NCI-H1092 treated with DMSO at 0.1 percent for 48 hours (cell line): ENCODE measurements around the gene CNN2.
A peak's percentile ranks its signal among the peaks of the same experiment; 100 is the strongest.

ENCODE experiments used
- DNase-seq: peaks from one replicate; lab custom pipeline; 2025; lab: John Stamatoyannopoulos, UW

CNN2 gene

DNA sequence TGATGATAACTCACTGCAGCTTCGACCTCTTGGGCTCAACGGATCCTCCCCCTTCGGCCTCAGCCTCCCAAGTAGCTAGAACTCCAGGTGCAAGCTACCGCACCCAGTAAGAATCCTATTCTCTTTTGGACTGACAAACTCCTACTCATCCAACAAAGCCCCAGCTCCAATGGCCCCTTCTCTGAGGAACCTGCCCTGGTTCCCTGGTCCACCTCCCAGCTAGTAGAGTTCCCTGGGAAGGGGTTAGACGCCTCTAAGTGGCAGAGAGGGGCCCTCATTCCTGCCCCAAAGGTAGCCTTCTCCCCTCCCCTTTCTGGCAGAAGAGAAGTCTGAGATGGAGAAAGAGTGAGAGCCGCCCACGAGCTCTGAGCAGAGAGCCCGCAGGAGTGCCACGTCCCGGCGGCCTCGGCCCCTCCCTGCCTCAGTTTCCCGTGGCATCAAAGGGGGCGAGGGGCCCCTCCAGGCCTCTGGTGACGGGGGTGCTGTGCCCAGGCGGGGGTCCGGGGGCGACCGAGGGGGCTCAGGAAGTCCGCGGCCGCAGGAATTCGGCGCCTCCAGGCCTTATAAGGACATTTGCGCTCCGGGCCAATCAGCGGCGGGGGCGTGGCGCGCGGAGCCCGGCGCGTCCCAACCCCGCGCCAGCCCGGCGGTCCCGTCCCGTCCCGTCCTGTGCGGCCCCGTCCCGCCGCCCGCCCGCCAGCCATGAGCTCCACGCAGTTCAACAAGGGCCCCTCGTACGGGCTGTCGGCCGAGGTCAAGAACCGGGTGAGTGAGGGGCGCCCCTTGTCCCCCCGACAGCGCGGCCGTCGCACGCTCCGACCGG is at the start of gene CNN2:
Gene CNN2, plus strand, starts transcription at position 649 of the 823 bp plus-strand sequence. Its CDS starts 54 bp downstream, at position 703.
- DNase-seq = no peak

DNA sequence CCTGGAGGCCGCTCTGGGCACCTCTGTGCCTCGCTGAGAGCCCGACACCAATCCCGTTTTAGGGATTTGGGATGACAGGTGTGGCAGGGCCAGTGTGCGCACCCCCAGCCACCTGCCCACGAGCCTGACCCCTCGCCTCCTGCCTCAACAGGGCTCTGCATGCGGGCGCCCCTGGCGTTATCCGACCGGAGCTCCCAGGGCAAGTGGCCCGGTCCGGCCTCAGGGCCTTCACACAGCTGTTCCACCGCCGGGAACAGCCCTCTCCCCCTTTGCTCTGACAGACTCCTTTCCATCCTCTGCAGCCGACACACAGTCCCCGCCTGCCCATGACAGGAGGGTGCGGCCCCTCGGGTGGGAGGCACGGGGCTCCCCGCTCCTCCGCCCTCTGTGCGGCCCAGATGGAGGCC is 49.3 kb upstream of the CNN2 start:
- no peak for DNase-seq

DNA sequence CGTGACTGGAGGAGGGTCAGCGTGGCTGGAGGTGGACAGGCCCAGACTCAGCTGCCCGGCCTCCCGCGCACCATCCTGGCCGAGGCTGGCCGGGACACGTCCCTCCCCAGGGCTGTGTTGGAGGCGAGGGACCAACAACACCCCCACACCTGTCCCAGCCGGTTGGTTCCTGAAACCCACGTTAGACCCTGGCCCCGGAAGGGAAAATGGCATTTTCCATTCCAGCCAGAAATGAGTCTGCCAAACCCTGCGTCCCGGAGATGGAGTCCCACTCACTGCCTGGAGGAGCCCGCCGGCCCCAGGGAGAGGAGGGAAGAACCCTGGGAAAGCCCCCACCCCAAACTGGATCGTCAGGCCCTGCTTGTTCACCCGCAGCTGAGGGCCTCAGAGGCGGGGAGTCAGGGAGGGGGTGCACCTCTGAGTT is 47.1 kb upstream of the CNN2 start:
- DNase-seq = no peak

DNA sequence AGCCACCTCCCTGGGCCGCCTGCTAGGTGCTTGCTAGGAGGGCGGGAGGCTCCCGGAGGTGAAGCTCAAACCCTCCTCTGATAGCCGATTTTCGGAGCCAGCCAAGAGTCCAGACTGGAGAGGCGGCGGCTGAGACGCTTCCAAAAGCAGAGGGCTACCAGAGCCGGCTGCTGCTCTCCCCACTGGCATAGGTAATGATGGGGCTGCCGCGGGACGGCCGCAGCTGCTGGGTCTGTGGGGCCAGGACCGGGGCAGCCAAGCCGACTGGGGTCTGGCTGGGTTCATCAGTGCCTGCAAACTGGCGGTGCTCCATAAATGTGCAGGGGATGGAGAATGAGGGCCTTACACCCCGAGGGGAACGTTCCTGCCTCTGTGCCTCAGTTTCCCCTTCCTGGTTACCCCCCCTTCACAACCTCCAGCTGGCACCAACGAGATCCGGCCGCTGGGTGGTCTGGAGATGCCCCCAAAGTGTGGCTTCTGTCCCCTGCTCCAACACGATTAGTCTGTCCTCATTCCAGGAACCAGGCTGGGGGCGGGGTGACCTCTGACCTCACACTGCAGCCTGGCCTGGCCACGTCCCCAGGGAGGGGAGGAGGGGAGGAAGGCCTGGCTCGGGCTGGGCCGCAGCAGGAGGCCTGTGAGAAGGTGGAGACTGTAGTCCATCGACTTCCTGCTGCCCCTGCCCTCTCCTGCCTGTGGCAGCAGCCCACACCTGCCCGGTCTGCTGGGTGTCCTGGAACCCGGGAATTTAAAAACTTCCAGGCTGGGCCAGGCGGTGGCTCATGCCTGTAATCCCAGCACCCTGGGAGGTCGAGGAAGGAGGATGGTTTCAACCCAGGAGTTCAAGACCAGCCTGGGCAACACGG is 46.0 kb upstream of the CNN2 start:
- no peak for DNase-seq

DNA sequence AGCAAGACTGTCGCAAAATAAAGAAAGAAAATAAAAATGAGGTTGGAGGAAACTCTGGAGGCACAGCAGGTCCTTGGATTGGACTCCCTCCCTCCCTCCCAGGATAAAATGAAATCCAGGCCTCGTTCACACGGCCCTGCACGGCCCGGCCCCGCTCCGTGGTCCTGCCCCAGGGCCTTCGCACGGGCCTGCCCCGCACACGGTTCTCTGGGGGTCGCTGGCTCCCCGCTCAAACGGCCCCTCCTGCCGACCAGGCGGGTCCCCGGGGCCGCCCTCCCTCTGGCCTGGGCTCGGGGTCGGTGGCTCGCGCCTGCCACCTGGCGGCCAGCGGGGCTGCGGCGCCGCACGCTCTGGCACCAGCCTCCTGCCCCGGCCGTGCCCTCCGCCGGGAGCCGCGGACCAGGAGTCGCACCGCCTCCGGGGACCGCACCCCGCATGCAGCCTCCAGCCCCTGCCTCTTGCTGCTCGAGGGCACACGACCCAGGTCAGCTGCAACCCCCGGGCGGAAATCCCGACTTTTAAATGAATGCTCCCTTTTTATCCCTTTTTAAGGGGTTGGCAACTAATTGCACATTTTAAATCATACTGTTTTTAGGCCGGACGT is 43.7 kb upstream of the CNN2 start:
- peak; percentile 59 for DNase-seq

DNA sequence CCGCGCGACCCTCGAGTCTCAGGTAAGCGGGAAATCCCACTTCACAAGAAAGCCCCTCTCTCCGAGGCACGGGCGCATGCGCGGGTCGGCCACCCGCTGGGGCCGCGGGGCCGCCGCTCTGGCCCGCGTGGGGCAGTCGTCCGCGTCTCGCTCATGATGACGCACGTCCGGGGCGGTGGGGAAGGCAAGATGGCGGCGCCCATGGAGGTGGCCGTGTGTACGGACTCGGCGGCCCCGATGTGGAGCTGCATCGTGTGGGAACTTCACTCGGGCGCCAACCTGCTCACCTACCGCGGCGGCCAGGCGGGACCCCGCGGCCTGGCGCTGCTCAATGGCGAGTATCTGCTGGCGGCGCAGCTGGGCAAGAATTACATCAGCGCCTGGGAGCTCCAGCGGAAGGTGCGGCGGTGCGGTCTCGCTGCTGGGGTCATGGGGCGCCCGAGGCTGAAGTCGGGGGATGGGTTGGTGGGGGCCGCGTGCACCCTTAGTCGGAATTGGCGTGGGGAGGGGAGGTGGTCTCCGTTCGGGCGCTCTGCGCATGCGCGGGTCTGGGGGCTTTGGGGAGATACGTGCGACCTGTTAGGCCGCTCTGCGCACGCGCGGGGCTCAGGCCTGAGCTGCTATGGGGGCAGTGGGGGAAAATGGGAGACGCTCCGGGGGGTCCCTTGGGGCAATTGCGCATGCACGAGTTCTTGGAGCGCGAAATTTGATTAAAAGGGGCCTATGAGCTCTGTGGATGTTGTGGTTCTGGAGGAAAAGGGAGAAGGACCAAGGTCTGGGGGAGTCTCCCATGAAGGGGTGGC is 42.0 kb upstream of the CNN2 start, which contains the start of gene WDR18:
Gene WDR18, plus strand, starts transcription at position 181 of the 803 bp plus-strand sequence. Its CDS starts 9 bp downstream, at position 190.
- peak; percentile 93 for DNase-seq

DNA sequence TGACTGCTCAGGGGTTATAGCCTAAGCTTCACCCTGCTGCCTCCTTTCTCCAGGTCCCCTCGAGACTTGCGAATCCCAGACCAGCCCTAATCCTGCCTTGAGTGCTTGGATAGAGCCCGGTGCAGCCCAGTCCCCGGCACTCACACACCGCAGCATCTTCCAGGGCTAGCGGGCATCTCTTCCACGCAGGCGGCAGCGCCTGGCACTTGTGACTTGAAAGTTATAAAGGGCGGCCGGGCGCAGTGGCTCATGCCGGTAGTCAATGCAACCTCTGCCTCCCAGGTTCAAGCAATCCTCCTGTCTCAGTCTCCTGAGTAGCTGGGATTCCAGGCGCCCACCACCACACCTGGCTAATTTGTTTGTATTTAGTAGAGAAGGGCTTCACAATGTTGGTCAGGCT is 40.3 kb upstream of the CNN2 start:
- DNase-seq = no peak

DNA sequence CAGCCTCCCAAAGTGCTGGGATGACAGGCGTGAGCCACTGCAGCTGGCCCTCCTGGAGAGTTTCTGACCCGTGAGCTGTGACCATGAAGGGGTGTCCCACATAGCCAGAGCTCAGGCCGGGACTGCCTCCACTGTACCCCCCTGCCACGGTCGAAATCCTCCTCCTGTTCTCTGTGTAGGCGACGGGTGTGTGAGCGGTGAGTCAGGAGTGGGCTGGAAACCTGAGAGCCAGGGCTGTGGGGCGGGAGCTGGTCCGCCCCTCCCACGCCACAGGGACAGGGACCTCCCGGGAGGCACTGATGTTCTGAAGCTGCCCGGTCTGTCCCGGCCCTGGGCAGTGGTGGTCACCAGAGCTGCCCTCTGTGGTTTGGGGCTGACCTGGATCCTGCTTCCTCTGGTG is 38.3 kb upstream of the CNN2 start:
- no peak for DNase-seq

DNA sequence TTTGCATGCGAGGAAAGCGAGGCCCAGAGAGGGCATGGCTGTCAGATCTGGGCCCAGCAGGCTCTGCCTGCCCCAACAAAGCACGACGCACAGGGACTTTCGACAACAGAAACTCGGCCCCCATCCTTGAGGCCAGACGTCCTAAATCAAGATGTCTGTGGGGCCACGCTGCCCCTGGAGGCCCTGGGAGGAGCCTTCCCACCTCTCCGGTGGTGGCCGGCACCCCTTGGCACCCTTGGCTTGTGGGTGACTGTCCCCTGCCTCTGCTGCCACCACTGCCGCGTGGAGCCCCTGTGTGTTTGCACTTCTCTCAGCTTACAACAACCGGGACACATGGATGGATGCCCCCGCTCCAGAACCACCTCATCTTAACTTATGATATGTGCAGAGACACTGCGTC is 37.9 kb upstream of the CNN2 start:
- DNase-seq = no peak

DNA sequence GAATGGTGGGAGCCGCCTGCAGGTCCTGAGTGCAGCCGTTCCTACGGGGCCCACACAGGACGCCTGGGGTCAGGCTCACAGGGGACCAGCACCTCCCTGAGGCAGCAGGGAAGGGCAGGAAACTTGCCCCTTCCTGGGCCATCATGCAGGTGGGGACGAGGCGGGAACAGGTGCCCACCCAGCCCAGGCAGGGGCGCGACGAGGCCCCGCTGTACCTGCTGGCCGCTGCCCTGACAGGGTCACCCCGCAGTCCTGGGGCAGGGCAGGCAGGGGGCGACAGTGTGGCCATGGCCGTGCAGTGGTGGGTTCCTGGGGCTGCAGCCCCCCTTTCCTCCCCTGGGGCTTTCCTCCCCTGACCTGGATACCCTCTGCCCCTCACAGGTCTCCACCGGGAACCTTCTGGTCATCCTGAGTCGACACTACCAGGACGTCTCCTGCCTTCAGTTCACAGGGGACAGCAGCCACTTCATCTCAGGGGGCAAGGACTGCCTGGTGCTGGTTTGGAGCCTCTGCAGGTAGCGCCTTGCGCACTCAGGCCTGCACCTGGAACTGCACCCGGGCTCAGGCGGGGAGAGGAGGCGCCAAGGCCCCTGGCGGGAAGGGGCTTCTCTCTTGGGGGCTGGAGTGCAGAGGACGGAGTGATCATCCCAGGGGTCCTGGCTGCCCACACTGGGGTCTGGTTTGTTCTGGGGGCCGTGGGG is 36.9 kb upstream of the CNN2 start:
- DNase-seq = no peak

DNA sequence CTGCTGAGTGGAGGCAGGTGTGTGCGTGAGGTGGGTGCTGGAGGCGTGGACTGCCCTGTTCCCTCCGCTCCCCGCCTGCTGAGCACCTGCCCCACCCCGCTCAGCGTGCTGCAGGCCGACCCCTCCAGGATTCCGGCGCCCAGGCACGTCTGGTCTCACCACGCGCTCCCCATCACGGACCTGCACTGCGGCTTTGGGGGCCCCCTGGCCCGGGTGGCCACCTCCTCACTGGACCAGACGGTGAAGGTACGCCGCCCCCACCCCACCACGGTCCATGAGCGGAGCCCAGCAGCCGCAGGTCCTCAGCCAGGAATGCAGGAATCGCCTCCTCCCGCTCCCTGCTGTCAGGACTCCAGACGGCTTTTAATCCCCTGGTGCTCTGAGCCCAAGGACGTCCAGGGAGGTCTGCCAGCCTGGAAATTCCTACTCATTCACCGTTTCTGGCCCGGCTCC is 36.3 kb upstream of the CNN2 start:
- no peak for DNase-seq

DNA sequence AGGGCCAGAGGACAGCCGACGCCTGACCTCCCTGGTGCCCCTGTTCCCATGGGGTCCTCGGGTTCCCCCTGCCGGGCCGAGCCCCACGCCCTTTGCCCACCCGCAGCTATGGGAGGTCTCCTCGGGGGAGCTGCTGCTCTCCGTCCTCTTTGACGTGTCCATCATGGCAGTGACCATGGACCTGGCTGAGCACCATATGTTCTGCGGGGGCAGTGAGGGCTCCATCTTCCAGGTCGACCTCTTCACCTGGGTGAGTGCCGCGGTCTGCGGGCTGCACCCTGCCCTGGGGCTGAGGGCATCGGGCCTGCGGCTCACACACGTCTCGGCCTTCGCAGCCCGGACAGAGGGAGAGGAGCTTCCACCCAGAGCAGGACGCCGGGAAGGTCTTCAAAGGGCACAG is 35.7 kb upstream of the CNN2 start:
- DNase-seq = no peak

DNA sequence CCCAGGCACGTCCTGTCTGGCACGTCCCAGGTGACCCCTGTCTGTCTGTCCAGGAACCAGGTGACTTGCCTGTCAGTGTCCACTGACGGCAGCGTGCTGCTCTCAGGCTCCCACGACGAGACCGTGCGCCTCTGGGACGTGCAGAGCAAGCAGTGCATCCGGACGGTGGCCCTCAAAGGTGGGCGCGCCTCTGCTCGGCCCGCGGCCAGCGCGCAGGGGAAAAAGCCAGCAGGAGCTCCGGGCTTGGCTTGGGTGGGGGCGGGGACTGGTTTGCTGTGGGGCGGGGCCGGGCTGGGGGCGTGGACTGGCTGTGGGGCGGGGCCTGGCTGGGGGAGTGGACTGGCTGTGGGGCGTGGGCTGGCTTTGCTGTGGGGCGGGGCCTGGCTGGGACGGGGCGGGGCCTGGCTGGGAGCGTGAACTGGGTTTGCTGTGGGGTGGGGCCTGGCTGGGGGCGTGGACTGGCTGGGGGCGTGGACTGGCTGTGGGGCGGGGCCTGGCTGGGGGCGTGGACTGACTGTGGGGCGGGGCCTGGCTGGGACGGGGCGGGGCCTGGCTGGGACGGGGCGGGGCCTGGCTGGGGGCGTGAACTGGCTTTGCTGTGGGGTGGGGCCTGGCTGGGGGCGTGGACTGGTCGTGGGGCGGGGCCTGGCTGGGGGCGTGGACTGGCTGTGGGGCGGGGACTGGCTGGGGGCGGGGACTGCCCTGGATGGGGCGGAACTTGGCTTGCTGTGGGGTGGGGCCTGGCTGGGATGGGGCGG is 35.1 kb upstream of the CNN2 start:
- no peak for DNase-seq

DNA sequence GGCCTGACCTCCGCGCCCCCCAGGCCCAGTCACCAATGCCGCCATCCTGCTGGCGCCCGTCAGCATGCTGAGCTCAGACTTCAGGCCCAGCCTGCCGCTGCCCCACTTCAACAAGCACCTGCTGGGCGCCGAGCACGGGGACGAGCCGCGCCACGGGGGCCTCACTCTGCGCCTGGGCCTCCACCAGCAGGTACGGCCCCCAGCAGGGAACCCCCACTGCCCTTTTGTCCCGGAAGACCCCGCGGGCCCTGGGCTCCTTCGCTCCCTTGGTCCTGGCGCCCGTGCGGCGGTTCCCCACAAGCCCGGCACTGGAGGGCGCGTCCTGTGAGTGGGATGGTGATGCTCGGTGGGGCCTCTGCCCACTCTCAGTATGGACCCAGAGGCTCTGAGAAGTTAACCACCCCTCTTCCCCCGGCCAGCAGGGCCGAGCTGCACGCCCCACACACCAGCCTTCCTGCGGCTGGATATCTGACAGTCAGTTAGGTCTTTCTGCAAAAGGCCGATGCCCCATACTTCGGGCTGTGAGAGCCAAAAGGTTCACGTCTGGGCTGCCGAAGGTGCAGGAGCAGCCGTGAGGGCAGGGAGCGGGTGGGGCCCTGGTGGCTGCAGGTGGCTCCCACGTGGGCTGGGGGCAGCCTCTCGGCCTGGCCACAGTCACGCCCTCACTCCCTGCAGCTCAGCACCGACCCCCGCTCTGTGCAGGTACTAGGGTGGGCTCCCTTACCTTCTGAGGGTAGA is 34.3 kb upstream of the CNN2 start:
- no peak for DNase-seq

DNA sequence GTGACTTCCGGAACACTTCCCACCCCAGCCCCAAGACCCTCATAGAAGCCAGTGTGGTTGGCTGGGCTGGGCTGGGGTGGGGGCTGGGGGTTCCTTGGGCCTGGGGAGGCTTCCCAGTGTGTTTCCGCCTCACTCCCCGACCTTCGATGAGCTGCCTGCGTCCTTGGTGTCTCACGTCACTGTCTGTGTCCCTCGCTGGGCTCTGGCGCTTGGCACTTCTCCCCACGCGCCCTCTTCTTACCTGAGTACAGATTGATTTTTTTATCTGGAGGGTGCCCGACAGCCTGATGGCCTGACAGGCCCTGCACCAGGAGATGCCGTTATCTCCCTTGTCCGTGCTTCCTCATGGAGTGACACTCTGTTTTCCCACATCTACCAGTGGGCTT is 33.7 kb upstream of the CNN2 start:
- no peak for DNase-seq

DNA sequence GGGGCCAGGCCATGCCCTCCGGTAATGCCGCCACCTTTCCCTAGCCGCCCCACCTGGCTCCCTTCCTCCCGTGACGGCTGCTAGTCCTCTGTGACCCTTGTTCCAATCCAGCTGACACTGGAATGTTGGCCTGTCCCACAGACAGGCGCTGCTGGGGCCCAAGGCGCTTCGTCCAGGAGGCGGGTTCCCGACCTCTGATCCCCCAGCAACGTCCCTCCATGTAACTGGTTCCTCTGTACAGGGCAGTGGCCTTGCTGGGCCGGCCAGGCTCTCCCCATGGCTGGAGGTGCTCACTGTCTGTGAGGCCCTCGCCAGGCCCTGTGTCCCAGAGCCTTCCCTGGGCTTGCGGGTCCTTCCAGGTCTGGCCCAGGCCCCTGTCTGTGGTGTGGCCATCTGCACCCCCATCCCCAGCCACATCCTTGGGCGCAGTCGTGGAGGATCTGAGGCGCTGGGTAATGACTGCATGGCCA is 33.0 kb upstream of the CNN2 start:
- DNase-seq = no peak

DNA sequence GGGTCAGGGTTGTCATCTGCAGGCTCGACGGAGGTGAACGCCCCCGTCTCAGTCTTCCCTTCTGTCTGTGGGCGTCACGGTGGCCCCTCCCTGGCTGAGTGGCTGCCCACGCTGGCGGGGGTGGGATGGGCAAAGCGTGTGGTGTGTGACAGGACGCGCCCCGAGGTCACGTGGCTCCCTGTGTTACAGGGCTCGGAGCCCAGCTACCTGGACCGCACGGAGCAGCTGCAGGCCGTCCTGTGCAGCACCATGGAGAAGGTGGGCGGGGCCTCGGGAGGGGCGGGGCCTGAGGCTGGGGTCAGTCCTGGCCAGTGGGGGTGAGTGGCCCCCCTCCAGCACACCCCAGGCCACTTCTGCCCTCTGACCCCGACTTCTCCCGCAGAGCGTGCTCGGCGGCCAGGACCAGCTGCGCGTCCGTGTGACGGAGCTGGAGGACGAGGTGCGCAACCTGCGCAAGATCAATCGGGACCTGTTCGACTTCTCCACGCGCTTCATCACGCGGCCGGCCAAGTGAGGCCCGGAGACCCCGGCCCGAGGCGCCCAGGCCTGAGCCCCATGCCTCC is 32.5 kb upstream of the CNN2 start:
- DNase-seq = no peak

DNA sequence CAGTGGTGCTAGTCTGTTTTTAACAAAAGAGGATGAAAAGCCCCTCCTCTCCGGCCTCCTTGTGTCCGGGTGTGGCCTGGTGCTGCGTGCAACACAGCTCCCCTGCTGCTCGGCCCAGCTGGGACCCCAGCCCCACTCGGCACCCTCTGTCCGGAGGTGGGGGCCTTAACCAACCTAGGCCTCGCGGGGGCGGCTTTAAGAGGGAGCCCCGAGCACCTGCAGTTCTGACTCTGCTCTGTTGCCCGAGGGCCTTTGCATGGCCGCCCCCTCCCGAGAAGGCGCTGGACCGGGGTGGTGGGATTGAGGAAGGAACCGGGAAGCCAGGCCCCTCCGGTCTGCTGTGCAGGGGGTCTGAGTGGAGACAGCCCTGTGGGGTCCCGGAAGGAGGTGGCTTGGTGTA is 31.9 kb upstream of the CNN2 start:
- no peak for DNase-seq
